Muscle of back (tissue), 11 donors: ENCODE data around the gene MUC2. TPM values are rescaled to one million over a fixed set of nuclear protein-coding genes. Genes with fewer than 3 reads are reported as not detected.

ENCODE experiments used
- DNase-seq, 3 donors: peaks; one replicate each; pipeline versions ENCODE4 v3.0.0 to v3.0.0-alpha.2; 2013
- polyA plus RNA-seq, 10 donors: library from polyadenylated mRNA; unstranded; fragments of 120-200 nt; gene quantifications; one replicate each; pipeline ENCODE4 v1.2.1, GENCODE V29; 2013; ENCODE audit not compliant: insufficient read length in 10 of 10

MUC2 gene
- polyA plus RNA-seq, 10 donors = 0.01 to 0.09 (median 0.03) TPM; not detected in 3

GRCh38 chr11:1050581-1051355 lies 23.9 kb upstream of the MUC2 start:
- DNase-seq = peak; percentile 25 to 70 (median 60)

- DNase-seq = no peak
Observed at GRCh38 chr11:1051356-1052132, 23.1 kb upstream of the MUC2 start.

- DNase-seq = no peak
Observed at GRCh38 chr11:1052133-1053011, 22.3 kb upstream of the MUC2 start.

GRCh38 chr11:1053121-1053901 lies 21.4 kb upstream of the MUC2 start:
- no peak for DNase-seq

GRCh38 chr11:1054143-1055108 lies 20.2 kb upstream of the MUC2 start:
- peak in 1 of 3 donors; percentile 28 for DNase-seq

GRCh38 chr11:1055109-1055703 lies 19.5 kb upstream of the MUC2 start:
- no peak for DNase-seq

GRCh38 chr11:1055990-1056771 lies 18.5 kb upstream of the MUC2 start:
- no peak for DNase-seq

GRCh38 chr11:1057806-1058205 lies 16.9 kb upstream of the MUC2 start:
- no peak for DNase-seq

GRCh38 chr11:1059759-1060158 lies 14.9 kb upstream of the MUC2 start:
- DNase-seq = no peak

GRCh38 chr11:1060410-1060809 lies 14.3 kb upstream of the MUC2 start:
- DNase-seq = no peak

- peak in 1 of 3 donors; percentile 30 for DNase-seq
Observed at GRCh38 chr11:1060852-1061616, 13.6 kb upstream of the MUC2 start.

- no peak for DNase-seq
Observed at GRCh38 chr11:1062075-1062820, 12.4 kb upstream of the MUC2 start.

GRCh38 chr11:1064167-1064566 lies 10.5 kb upstream of the MUC2 start:
- no peak for DNase-seq

GRCh38 chr11:1067812-1068496 lies 6.7 kb upstream of the MUC2 start:
- no peak for DNase-seq

- no peak for DNase-seq
Observed at GRCh38 chr11:1069740-1070139, 4.9 kb upstream of the MUC2 start.

GRCh38 chr11:1070594-1071462 lies 3.8 kb upstream of the MUC2 start:
- DNase-seq = no peak
